ENCODE results near the gene UNC45A. TPM values are rescaled to one million over a fixed set of nuclear protein-coding genes. Genes with fewer than 3 reads are reported as not detected.
"Not testable (repeated sequence)": the region's sequence is repeated elsewhere in the genome, so short reads cannot be mapped to it uniquely, and the experiment has no call there.

Gene UNC45A
- total RNA-seq, 4 donors from 2014 or later, result 42.8 to 89.5 (median 65.4) TPM

GRCh38 chr15:90917569-90917968 lies 17.5 kb upstream of the UNC45A start:
- no peak for DNase-seq
- Histone ChIP-seq H3K36me3 (no peaks in the 10 kb centered on the region), H3K27me3 (no peaks in the 10 kb centered on the region), H3K27ac (no peak overlapping the region), H3K4me1 (no peaks in the 10 kb centered on the region), H3K9me3 (no peaks in the 10 kb centered on the region), H3K4me3 (no peak overlapping the region)
- intact Hi-C loops (cut with DNase I; ENCODE audit: low total_unique reads), result no loop called here
- TF ChIP-seq POLR2A (IDR thresholded peaks at IDR 0.05), result no peak
- TF ChIP-seq, protein P1, sequence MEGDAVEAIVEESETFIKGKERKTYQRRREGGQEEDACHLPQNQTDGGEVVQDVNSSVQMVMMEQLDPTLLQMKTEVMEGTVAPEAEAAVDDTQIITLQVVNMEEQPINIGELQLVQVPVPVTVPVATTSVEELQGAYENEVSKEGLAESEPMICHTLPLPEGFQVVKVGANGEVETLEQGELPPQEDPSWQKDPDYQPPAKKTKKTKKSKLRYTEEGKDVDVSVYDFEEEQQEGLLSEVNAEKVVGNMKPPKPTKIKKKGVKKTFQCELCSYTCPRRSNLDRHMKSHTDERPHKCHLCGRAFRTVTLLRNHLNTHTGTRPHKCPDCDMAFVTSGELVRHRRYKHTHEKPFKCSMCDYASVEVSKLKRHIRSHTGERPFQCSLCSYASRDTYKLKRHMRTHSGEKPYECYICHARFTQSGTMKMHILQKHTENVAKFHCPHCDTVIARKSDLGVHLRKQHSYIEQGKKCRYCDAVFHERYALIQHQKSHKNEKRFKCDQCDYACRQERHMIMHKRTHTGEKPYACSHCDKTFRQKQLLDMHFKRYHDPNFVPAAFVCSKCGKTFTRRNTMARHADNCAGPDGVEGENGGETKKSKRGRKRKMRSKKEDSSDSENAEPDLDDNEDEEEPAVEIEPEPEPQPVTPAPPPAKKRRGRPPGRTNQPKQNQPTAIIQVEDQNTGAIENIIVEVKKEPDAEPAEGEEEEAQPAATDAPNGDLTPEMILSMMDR (IDR thresholded peaks at IDR 0.05), result no peak

DNA sequence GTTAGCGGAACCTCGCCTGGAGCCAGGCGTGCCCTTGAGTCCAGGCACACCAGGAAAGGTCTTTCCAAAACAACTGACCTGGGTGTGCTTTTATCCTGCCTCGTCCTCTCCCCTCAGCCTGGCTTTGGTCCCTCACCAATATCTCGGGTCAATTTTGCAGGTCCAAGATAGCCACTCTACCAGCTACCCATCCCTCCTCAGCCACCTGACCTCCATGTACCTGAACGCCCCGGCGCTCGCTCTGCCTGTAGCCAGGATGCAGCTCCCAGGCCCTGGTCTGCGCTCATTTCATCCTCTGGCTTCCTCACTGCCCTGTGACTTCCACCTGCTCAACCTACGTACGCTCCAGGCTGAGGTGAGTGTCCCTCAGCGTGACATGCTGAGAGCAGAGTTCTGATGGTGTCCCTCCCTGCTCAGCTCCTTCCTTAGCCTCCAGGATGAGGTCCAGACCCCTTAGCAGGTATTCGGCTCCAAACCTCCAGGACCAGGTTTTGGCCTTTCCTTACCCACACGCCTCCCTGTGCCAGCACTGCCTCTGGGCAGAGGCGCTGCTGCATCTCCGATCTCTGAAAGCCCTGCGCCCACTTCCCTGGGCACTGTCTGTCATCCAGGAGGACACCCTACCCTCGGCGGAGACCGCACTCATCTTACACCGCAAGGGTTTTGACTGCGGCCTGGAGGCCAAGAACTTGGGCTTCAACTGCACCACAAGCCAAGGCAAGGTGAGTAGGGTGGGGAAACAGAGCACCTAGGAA lies 16.9 kb upstream of the UNC45A start:
- H3K27ac ChIP-seq, result no peak overlapping the region
- intact Hi-C loops (cut with DNase I; ENCODE audit: low total_unique reads), result no loop called here
- no peaks in the 10 kb centered on the region for H3K36me3 ChIP-seq
- TF ChIP-seq, protein P1 (IDR thresholded peaks at IDR 0.05), result no peak
- TF ChIP-seq POLR2A (IDR thresholded peaks at IDR 0.05), result no peak
- DNase-seq, result no peak
- H3K27me3 ChIP-seq, result no peaks in the 10 kb centered on the region
- no peaks in the 10 kb centered on the region for H3K9me3 ChIP-seq
- no peaks in the 10 kb centered on the region for H3K4me1 ChIP-seq
- H3K4me3 ChIP-seq, result no peak overlapping the region

DNA sequence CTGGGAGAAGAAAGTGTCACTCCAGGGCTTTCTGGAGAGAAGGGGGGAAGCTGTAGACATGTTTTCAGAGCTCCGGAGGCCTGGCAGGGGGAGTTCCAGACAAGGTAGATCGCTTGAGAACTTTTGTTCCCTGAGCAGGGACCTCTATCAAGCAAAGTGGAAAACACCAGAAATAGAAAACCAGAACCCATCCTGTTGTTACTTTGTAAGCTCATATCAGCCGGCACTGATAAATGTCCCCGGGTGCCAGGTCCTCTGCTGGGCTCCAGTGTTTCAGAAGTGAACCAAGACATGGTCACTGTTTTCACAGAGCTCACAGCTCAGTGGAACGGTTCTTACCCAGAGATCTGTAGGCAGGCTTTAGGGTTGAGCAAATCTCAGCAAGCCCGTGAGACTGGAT lies 16.2 kb upstream of the UNC45A start:
- Histone ChIP-seq H3K27me3 (no peaks in the 10 kb centered on the region), H3K36me3 (no peaks in the 10 kb centered on the region), H3K4me3 (no peak overlapping the region), H3K4me1 (no peaks in the 10 kb centered on the region), H3K27ac (no peak overlapping the region), H3K9me3 (no peaks in the 10 kb centered on the region)
- intact Hi-C loops (cut with DNase I; ENCODE audit: low total_unique reads), result no loop called here
- no peak for DNase-seq
- no peak for TF ChIP-seq POLR2A (IDR thresholded peaks at IDR 0.05)
- TF ChIP-seq, protein P1 (IDR thresholded peaks at IDR 0.05), result no peak

DNA sequence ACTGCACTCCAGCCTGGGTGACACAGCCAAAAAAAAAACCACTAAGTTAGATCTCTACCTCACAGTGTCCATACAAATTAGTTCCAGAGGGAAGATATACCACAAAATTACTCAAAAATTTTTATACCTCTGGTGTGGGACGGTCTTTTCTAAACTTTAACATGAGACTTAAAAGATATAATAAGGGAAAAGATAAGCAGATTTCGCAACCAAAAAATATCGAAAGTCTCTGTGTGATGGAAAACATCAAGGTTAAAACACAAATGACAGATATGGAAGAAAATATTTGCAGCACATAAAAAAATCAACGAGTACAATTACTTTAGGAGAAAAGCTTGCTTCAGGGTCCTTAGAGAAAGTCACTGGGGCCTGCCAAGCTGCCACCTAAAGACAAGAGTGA lies 13.2 kb upstream of the UNC45A start:
- Histone ChIP-seq H3K27ac (no peak overlapping the region), H3K27me3 (no peaks in the 10 kb centered on the region), H3K9me3 (no peaks in the 10 kb centered on the region), H3K4me1 (no peaks in the 10 kb centered on the region), H3K36me3 (no peaks in the 10 kb centered on the region), H3K4me3 (no peak overlapping the region)
- TF ChIP-seq POLR2A (IDR thresholded peaks at IDR 0.05), result no peak
- TF ChIP-seq, protein P1 (IDR thresholded peaks at IDR 0.05), result no peak
- no peak for DNase-seq
- intact Hi-C loops (cut with DNase I; ENCODE audit: low total_unique reads), result no loop called here

DNA sequence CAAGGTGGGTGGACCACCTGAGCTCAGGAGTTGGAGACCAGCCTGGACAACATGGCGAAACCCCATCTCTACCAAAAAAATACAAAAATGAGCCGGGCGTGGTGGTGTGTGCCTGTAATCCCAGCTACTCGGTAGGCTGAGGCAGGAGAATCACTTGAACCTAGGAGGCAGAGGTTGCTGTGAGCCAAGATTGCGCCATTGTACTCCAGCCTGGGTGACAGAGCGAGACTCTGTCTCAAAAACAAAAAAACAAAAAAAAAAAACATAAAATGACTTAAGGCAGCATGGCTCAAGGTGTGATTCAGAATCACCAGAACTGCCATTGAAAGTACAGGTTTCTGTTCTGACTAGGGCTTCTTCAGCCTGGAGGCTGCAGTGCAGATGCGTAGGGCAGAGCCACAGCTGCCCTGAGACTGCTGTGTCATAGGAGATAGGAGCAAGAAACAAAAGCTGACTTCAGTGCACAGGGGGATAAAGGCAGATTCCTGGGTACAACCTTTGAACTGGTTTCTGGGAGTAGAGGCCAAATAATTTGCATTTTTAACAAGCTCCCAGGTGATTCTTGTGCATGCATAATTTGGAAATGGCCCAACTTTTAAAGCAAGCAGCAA lies 12.3 kb upstream of the UNC45A start:
- intact Hi-C loops (cut with DNase I; ENCODE audit: low total_unique reads); H3K27ac ChIP-seq; H3K36me3 ChIP-seq; DNase-seq; H3K27me3 ChIP-seq; H3K4me1 ChIP-seq; H3K9me3 ChIP-seq; H3K4me3 ChIP-seq: not testable (repeated sequence)
